DLD1 (cell line): ENCODE measurements around the gene KLRD1.
"Not testable (repeated sequence)": the region's sequence is repeated elsewhere in the genome, so short reads cannot be mapped to it uniquely, and the experiment has no call there.

Experiments
- in situ Hi-C: cut with HindIII; loops from 2 replicates; pipeline ENCODE4 v1.10.0; 2017; ENCODE audit warnings: low sequenced_read_pairs

Gene KLRD1

DNA sequence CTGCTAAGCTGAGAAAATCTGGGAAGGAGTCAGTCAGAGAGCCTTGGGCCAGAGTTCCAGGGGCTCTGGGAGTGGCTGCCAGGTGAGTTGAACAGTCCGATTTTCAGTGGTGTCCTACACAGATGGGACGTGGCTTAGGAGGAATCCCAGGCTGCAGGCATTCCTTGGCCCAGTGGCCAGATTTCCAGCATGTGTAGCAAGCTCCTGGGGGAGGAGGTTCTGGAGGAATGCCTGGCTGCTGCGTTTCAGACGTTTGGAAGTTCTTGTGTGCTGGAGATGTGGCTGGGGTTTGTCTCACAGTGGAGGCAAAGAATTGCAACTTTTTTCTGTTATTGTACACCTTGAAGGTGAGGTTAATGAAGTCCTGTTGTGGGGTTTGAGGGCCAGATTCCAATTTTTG is 28.5 kb downstream of the KLRD1 start:
- in situ Hi-C loops, result not testable (repeated sequence)

DNA sequence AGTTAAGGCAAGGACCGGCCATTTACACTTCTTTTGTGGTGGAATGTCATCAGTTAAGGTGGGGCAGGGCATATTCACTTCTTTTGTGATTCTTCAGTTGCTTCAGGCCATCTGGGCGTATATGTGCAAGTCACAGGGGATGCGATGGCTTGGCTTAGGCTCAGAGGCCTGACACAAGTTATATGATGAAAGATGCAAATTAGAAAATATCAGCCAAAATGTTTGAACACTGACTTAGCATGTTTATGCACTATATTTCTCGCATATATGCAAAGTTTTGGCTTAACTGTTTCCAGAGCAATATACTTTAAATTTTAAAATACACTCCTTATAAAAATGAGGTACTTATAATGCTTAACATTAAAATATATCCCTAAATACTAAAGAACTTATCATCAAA is 30.8 kb downstream of the KLRD1 start:
- in situ Hi-C loops, result not testable (repeated sequence)

DNA sequence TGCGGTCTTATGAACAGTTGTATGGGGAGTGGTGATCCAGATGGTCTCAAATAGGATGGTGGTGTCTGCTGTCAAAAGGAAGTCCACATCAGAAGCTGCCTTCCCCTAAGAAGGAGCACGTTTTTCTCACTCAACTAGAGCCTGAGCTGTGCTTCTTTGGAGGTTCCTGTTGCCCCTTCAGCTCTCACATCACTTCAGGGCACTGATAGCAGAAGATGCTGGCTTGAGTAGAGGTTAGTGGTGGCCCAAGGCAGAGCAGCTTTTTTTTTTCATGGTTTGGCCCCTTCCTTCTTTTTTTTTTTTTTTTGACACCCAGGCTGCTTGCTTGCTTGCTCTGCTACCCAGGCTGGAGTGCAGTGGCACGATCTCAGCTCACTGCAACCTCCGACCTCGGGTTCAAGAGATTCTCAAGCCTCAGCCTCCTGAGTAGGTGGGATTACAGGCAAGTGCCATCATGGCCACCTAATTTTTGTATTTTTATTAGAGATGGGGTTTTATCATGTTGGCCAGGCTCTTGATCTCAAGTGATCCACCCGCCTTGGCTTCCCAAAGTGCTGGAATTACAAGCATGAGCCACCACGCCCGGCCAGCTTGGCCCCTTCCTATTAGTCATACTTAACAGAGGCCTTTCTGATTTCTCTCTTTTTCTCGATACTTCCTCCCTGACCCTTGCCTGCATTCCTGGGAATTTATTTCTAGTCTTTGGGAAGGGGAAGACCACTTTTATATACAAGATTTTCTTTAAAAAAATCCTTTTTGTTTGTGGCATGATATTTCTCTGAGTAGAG is 31.6 kb downstream of the KLRD1 start:
- in situ Hi-C loops, result no loop called here

DNA sequence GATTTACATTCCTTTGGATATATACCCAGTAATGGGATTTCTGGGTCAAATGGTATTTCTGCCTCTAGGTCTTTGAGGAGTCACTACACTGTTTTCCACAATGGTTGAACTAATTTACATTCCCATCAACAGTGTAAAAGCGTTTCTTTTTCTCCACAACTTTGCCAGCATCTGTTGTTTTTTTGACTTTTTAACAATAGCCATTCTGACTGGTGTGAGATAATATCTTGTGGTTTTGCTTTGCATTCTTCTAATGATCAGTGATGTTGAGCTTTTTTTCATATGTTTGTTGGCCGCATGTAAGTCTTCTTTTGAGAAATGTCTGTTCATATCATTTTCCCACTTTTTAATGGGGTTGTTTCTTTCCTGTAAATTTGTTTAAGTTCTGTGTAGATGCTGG is 33.3 kb downstream of the KLRD1 start:
- in situ Hi-C loops, result not testable (repeated sequence)

DNA sequence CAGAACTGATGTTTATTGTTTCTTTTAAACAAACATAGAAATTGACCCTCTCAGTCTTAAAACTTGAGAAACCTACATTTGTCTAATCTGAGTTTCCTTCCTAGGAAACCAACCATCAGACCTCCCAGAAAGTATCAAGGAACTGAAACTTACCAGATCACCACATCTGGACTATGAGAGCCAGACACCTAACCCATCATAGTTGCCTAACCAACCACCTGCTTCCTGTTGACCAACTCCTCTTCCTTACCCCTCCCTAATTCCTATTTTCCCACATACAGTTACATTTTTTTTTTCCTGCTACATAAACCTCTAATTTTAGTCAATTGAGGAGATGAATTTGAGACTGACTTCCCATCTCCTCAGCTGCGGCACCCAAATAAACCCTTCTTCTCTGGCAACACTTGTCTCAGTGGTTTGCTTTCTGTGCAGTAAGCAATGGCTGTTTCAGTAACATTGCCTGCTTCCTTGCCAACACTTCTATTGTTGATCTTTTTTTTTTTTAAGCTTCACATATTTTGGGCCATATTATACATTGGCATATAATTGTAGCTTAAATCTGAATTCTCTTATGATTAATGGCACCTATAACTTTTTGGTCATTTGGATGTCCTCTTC is 34.3 kb downstream of the KLRD1 start:
- in situ Hi-C loops, result no loop called here

DNA sequence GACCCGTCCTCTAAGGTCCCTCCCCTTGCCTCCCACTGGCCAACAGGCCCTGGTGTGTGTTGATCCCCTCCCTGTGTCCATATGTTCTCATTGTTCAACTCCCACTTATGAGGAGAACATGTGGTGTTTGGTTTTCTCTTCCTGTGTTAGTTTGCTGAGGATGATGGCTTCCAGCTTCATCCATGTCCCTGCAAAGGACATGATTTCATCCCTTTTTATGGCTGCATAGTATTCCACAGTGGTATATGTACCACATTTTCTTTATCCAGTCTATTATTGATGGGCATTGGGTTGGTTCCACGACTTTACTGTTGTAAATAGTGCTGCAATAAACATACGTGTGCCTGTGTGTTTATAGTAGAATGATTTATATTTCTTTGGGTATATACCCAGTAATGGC is 43.8 kb downstream of the KLRD1 start:
- in situ Hi-C loops, result loop anchor here (25.0 kb wide), 1 partner anchor 111 kb away; the partner anchor contains the start of gene KLRC1

DNA sequence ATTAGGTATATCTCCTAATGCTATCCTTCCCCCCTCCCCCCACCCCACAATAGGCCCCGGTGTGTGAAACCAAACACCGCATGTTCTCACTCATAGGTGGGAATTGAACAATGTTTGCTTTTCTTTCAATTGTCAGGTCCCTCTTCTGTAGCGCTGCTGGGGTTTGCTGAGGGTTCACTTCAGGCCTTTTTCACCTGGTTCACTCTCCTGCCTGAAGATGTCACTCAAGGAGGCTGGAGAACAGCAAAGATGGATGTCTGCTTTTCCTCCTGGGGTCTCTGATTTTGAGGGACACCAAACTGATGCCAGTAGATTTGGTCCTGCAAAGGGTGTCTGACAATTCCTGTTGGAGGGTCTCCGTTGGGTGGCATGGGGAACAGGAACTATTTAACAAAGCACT is 46.4 kb downstream of the KLRD1 start:
- in situ Hi-C loops, result loop anchor here (25.0 kb wide), 1 partner anchor 108 kb away; the partner anchor contains the start of gene KLRC1

DNA sequence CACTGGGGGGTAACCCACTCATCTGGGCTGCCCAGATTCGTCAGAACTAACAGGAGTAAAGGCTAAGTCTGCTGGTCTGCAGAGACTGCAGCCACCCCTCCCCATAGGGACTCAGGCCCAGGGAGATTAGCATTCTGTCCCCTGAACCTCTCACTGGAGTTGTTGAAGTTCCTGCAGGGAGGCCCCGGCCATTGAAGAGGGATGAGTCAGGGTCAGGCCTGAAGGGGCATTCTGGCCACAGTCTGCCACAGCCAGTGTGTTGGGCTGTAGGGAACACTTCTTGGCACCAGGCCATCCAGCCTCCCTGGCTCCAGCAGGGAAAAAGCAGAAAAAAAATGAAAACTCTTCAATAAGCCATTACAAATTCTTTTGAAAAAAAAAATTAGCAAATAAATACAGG is 46.8 kb downstream of the KLRD1 start:
- in situ Hi-C loops, result loop anchor here (25.0 kb wide), 1 partner anchor 108 kb away; the partner anchor contains the start of gene KLRC1

DNA sequence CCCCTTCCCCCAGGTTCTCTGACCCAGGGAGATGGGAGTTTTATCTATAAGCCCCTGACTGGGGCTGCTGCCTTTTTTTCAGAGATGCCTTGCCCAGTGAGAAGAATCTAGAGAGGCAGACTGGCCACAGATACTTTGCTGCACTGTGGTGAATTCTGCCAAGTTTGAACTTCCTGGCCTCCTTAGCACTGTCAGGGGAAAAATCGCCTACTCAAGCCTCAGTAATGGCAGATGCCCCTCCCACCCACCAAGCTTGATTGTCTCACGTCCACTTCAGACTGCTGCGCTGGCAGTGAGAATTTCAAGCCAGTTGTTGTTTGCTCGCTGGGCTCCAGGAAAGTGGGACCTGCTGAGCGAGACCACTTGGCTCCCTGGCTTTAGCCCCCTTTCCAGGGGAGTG is 50.5 kb downstream of the KLRD1 start:
- in situ Hi-C loops, result loop anchor here (25.0 kb wide), 1 partner anchor 104 kb away; the partner anchor contains the start of gene KLRC1

DNA sequence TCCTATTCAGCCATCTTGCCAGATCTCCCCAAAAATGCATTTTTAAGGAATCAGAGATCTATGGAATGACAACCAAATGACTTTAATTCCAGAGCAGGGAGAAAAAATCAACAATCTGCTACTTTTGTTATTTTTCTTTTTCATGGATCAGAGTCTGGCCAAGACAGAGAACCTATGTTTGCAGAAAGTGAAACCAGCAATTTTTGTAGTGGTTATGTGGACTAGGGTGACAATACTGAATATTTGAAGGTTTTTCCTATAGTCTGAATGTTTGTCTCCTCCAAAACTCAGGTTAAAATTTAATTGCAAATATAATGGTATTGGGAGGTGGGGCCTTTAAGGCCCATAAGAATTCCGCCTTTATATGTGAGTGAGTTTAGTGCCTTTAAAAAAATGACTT is 51.3 kb downstream of the KLRD1 start:
- in situ Hi-C loops, result loop anchor here (25.0 kb wide), 1 partner anchor 103 kb away; the partner anchor contains the start of gene KLRC1

DNA sequence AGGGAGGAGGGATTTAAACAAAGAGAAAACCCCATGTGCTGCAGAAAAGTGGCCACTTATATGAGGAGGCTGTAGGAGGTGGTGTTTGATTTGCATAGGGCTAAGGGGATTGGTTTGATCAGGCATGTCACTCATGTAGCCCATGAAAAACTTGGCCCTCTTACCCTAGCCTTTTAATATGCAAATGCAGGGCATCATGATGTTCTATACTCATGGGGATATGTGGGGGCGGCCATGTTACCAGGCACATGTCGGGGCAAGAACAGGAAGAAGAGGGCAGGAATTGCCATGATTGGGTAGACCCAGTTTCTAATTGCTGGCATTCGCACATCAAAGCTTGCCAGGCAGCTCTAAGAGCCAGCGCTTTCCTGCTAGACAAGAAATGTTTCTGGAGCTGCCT is 53.4 kb downstream of the KLRD1 start:
- in situ Hi-C loops, result loop anchor here (10.0 to 25.0 kb wide), 2 partner anchors 101 to 196 kb away; partner anchors contain the start of gene KLRC1

DNA sequence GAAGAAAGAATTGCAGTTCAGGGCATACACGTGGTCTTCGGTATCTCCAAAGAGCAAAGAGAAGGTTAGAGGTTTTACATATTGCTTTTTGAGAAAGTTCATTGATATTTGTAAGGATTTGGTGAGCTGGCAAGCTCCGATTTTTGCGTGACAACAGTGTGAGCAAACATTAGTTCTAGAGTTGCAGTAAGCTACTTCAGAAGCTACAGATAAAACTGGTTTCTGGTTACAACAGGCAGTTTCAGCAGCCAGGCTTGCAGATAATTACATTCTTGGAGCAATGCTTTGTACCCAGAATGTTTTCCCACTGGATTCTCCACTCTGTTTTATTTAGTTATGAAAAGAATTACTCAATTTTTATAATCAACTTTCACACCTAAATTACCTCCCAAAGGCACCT is 54.0 kb downstream of the KLRD1 start:
- in situ Hi-C loops, result loop anchor here (10.0 to 25.0 kb wide), 2 partner anchors 101 to 197 kb away; partner anchors contain the start of gene KLRC1

DNA sequence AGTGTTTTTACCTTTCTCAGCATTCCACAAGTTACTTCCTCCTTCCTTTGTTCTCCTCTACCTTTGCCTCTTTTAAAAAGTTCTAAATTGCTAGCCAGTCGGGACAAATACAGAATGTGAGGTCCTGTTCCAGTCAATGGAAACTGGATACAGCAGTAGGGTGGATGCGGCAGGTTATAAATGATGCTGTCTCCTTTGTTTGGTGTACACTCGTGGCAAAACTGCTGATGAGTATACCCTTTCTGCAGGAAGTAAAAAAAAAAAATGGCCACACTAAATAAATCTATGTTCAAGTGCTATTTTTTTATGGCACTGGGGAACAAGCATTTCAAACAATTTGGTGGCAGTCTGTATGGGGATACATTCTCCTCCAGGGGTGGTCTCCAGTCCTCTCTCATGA is 54.7 kb downstream of the KLRD1 start:
- in situ Hi-C loops, result loop anchor here (10.0 to 25.0 kb wide), 2 partner anchors 100 to 198 kb away; partner anchors contain the start of gene KLRC1

DNA sequence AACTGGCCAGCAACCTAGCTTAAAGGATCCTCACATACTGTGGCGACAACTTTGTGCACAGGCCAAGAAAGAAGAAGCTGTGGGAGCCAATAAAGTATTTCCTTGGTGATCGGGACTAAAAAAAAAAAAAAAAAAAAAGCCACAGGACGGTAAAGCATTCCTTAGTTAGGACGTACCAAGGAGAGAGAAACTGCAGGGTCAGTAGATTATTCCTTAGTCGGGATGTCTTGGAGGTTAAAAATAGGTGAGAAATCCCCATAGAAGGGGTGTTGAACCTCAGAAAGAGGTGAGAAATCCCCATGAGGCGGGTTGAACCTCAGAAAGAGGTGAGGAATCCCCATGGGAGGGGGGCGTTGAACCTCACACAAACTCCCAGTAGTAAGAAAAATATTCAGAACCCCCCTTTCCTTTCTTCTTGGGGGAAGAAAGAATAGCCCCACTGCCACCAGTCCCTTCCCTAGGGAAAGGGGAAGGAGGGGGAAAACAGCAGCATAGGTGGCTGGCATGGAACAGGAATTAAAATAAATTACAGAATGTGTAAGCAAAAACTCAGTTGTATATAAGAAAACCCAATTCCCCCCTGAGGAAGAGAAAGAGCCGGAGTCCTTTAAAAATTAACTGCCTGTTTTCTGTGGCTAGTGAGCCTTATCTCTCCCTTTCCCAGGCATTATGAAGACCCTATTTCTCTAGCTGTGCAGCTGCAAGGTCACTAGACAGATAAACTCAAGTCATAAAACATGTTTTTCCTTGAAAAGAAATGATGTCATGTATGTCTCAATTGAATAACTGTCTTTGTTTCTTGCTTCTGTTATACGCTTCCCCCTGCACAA is 55.4 kb downstream of the KLRD1 start:
- in situ Hi-C loops, result loop anchor here (10.0 to 25.0 kb wide), 2 partner anchors 99 to 198 kb away; partner anchors contain the start of gene KLRC1

DNA sequence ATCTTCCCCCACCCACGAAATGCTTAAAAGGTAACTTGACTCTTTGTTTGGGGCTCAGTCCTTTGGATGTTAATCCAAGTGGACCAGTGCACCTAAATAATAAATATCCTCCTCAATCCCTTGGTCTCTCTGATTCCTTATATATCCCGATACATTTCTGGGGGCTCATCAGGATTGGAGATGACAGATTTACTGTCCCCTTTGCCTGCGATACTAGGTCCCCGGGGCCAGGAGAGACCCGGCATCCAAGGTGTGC is 55.9 kb downstream of the KLRD1 start:
- in situ Hi-C loops, result loop anchor here (10.0 to 25.0 kb wide), 2 partner anchors 99 to 199 kb away; partner anchors contain the start of gene KLRC1

DNA sequence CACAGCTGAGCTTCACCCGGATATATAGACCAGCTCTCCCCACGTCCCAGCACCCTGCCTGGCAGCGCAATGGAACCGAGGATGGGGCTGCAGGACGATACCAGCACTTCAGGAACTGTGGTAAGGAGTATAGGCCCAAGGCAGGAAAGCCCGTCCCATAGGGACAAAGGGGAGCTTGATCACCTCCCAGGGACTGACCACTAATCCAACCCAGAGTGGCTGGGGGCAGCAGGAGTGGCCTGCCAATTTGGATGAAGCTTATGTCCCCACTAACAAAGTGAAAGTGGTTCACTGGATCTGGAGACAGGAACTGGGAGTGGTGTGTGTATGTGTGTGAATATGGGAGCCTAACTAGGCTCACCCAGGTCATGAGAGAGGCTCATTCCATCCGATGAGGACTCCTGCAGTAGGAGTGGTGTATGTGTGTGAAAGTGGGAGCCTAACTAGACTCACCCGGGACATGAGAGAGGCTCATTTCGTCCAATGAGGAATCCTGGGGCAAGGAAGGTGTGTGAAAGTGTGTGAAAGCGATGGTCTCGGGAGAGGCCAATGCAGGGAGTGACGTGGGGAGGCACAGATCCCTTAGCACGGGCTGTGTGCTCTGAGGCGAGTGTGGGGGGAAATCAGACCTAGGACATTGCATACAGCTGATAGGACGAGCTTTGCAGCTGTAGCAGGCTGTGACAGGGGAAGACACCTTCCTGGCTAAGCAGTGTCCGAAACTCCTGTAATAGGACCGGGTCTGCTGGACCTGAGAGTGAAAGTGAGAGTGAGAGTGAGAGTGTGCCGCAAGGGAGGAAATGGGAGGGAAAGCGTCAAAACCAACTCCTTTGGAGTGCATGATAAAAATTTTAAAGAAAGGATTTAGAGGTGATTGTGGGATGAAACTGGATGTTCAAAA is 56.5 kb downstream of the KLRD1 start:
- in situ Hi-C loops, result loop anchor here (10.0 to 25.0 kb wide), 2 partner anchors 98 to 199 kb away; partner anchors contain the start of gene KLRC1

DNA sequence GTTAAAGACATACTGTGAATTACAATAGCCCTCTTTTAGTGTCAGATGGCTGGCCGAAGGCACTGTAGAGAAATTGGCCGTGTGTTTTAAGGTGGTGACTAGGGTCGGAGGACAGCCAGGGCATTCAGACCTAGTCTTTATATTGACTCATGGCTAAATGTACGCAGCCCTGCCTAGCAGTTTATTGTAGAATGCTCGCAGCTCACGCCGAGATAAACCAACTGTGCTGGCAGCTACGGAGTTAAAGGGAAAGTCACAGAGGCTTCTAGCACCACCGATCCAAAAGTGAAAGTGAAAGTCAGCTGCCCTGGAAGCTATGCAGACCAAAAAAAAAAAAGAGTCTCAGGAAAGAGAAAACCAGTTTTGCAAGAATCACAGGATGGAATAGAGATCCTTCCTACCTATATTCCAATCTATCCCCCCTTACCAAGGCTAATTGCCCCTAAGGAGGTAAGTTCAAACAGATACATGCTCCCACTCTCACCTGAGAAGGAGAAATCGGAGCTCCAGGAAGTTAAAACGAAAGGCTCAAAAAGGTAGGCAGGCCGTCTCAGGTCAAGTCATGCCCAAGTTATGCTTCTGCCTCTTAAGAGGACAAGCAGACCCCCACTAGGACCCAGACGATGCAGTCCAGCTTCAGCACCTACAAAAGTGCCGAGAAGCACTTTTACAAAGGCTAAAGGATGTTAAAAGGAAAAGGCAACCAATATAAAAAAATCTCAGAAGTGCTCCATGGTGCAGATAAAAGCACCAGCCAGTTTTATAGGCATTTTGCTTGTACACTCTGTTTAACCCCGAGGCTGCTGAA is 57.3 kb downstream of the KLRD1 start:
- in situ Hi-C loops, result loop anchor here (10.0 to 25.0 kb wide), 2 partner anchors 97 to 200 kb away; partner anchors contain the start of gene KLRC1

DNA sequence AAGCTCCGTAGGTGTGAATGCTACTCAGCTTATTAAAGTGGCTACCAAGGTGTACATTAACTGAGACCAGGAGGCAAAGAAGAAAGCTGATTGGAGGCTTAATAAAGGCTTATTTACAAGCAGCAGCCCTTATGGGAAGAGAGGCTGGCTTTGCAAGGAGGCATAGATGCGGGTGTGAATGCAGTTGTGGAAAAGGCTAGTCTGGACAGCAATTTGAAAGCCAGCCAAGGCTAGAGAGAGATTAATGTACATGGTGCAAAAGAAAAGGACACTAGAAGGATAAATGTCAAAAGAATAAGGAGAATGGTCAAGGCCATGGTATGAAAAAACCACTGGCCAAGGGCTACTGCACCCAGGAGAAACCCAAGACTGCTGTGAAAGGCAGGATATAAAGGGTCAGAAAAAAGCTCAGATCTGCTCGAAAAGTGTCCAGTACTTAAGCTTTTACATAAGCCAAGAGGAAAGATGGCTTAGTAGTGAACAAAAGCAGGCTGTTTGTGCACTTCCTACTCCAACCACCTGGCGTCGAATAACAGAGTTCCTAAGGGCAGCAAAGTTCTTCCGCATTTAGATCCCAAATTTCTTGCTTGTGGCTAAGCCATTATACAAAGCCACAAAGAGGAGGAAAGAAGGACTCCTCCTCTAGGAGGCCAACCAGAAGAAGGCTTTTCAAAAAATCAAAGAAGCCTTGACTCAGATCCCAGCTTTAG is 58.2 kb downstream of the KLRD1 start:
- in situ Hi-C loops, result loop anchor here (10.0 to 25.0 kb wide), 2 partner anchors 96 to 201 kb away; partner anchors contain the start of gene KLRC1
